ENCODE data around the gene APOL3. TPM values are rescaled to one million over a fixed set of nuclear protein-coding genes. Genes with fewer than 3 reads are reported as not detected.
A peak's percentile ranks its signal among the peaks of the same experiment; 100 is the strongest.
"Not testable (repeated sequence)": the region's sequence is repeated elsewhere in the genome, so short reads cannot be mapped to it uniquely, and the experiment has no call there.

Gene APOL3
- total RNA-seq, 2 experiments from 2014 or later, result 119 to 121 TPM

- not testable (repeated sequence) for H3K27ac Mint-ChIP-seq, H3K4me3 Mint-ChIP-seq, H3K27me3 Mint-ChIP-seq, H3K9me3 Mint-ChIP-seq, DNase-seq
- POLR2A ChIA-PET, result interaction anchor here (0.6 to 2.8 kb wide), 2 partner anchors 9 to 84 kb away, joined by 3 to 12 read pairs; partner anchors contain the start of gene APOL3
- Mint-ChIP-seq H3K36me3 (ENCODE audit: low read depth) (peaks cover 93% of the 10 kb centered on the region), H3K4me1 (peaks cover 66% of the 10 kb centered on the region)
- CTCF ChIA-PET, result interaction anchor here (1.2 to 1.7 kb wide), 3 partner anchors 8 to 333 kb away, joined by 3 to 5 read pairs (median 4); partner anchors contain the start of gene APOL3
These were observed 7.7 kb downstream of the APOL3 start for GRCh38 chr22:36152821-36153220.

- Mint-ChIP-seq H3K36me3 (ENCODE audit: low read depth) (peaks cover 93% of the 10 kb centered on the region), H3K9me3 (no peaks in the 10 kb centered on the region), H3K4me3 (no peak overlapping the region), H3K27me3 (no peaks in the 10 kb centered on the region), H3K27ac (no peak overlapping the region), H3K4me1 (peaks cover 60% of the 10 kb centered on the region)
- ChIA-PET CTCF (interaction anchor here (0.8 to 1.7 kb wide), 4 partner anchors 8 to 43 kb away, joined by 3 to 4 read pairs (median 4); partner anchors contain the start of gene APOL3), POLR2A (interaction anchor here (2.8 kb wide), 1 partner anchor 9 kb away, joined by 12 read pairs; the partner anchor contains the start of gene APOL3)
- DNase-seq, result no peak
These were observed 8.5 kb downstream of the APOL3 start for GRCh38 chr22:36152088-36152487.

- Mint-ChIP-seq H3K4me3 (no peak overlapping the region), H3K27me3 (no peaks in the 10 kb centered on the region), H3K9me3 (no peaks in the 10 kb centered on the region), H3K36me3 (ENCODE audit: low read depth) (peaks cover 86% of the 10 kb centered on the region), H3K27ac (no peak overlapping the region), H3K4me1 (peaks cover 50% of the 10 kb centered on the region)
- CTCF ChIA-PET, result interaction anchor here (0.8 to 1.7 kb wide), 4 partner anchors 9 to 44 kb away, joined by 3 to 4 read pairs (median 4); partner anchors contain the start of gene APOL3
- POLR2A ChIA-PET, result interaction anchor here (2.8 kb wide), 1 partner anchor 10 kb away, joined by 12 read pairs; the partner anchor contains the start of gene APOL3
- no peak for DNase-seq
These were observed 9.5 kb downstream of the APOL3 start for GRCh38 chr22:36151006-36151595.

GRCh38 chr22:36149441-36149840 lies 11.1 kb downstream of the APOL3 start:
- H3K4me3 Mint-ChIP-seq, result no peak overlapping the region
- CTCF ChIA-PET, result no interaction called here
- no peaks in the 10 kb centered on the region for H3K9me3 Mint-ChIP-seq
- H3K27me3 Mint-ChIP-seq, result no peaks in the 10 kb centered on the region
- peaks cover 34% of the 10 kb centered on the region for H3K4me1 Mint-ChIP-seq
- H3K27ac Mint-ChIP-seq, result no peak overlapping the region
- DNase-seq, result no peak
- peaks cover 84% of the 10 kb centered on the region for H3K36me3 Mint-ChIP-seq (ENCODE audit: low read depth)
- POLR2A ChIA-PET, result no interaction called here

- peaks cover 25% of the 10 kb centered on the region for H3K4me1 Mint-ChIP-seq
- ChIA-PET POLR2A (no interaction called here), CTCF (no interaction called here)
- H3K4me3 Mint-ChIP-seq, result no peak overlapping the region
- peaks cover 84% of the 10 kb centered on the region for H3K36me3 Mint-ChIP-seq (ENCODE audit: low read depth)
- no peaks in the 10 kb centered on the region for H3K9me3 Mint-ChIP-seq
- no peak overlapping the region for H3K27ac Mint-ChIP-seq
- DNase-seq, result no peak
- no peaks in the 10 kb centered on the region for H3K27me3 Mint-ChIP-seq
These were observed 12.1 kb downstream of the APOL3 start for GRCh38 chr22:36148411-36148810.

GRCh38 chr22:36147196-36147791 lies 13.3 kb downstream of the APOL3 start:
- Mint-ChIP-seq H3K4me3 (no peak overlapping the region), H3K4me1 (peaks cover 18% of the 10 kb centered on the region), H3K27me3 (no peaks in the 10 kb centered on the region), H3K27ac (peak overlapping the region; percentile 7), H3K9me3 (no peaks in the 10 kb centered on the region), H3K36me3 (ENCODE audit: low read depth) (peaks cover 84% of the 10 kb centered on the region)
- ChIA-PET POLR2A (no interaction called here), CTCF (no interaction called here)
- DNase-seq, result no peak

- peaks cover 6% of the 10 kb centered on the region for H3K4me1 Mint-ChIP-seq
- peaks cover 82% of the 10 kb centered on the region for H3K36me3 Mint-ChIP-seq (ENCODE audit: low read depth)
- ChIA-PET CTCF (interaction anchor here (1.4 to 2.2 kb wide), 3 partner anchors 15 to 141 kb away, joined by 4 to 21 read pairs (median 4); partner anchors contain the start of gene APOL3), POLR2A (no interaction called here)
- no peaks in the 10 kb centered on the region for H3K9me3 Mint-ChIP-seq
- no peak overlapping the region for H3K27ac Mint-ChIP-seq
- no peak overlapping the region for H3K4me3 Mint-ChIP-seq
- no peaks in the 10 kb centered on the region for H3K27me3 Mint-ChIP-seq
- no peak for DNase-seq
These were observed 14.7 kb downstream of the APOL3 start for GRCh38 chr22:36145881-36146280.

GRCh38 chr22:36144886-36145541 lies 15.5 kb downstream of the APOL3 start:
- peaks cover 3% of the 10 kb centered on the region for H3K4me1 Mint-ChIP-seq
- peak; percentile 37 for DNase-seq
- no peaks in the 10 kb centered on the region for H3K27me3 Mint-ChIP-seq
- no peak overlapping the region for H3K4me3 Mint-ChIP-seq
- CTCF ChIA-PET, result interaction anchor here (0.7 to 2.2 kb wide), 12 partner anchors 8 to 142 kb away, joined by 3 to 21 read pairs (median 4); partner anchors contain the start of genes APOL3 and APOL4
- no peaks in the 10 kb centered on the region for H3K9me3 Mint-ChIP-seq
- POLR2A ChIA-PET, result no interaction called here
- H3K36me3 Mint-ChIP-seq (ENCODE audit: low read depth), result peaks cover 82% of the 10 kb centered on the region
- H3K27ac Mint-ChIP-seq, result no peak overlapping the region

- POLR2A ChIA-PET, result no interaction called here
- Mint-ChIP-seq H3K9me3 (no peaks in the 10 kb centered on the region), H3K4me1 (peaks cover 2% of the 10 kb centered on the region), H3K4me3 (no peak overlapping the region), H3K36me3 (ENCODE audit: low read depth) (peaks cover 78% of the 10 kb centered on the region), H3K27me3 (no peaks in the 10 kb centered on the region), H3K27ac (no peak overlapping the region)
- CTCF ChIA-PET, result interaction anchor here (0.9 to 2.2 kb wide), 3 partner anchors 20 to 36 kb away, joined by 3 to 21 read pairs (median 3); no protein-coding TSS in a partner anchor
- no peak for DNase-seq
These were observed 16.6 kb downstream of the APOL3 start for GRCh38 chr22:36143956-36144355.

GRCh38 chr22:36143066-36143815 lies 17.3 kb downstream of the APOL3 start:
- ChIA-PET POLR2A (no interaction called here), CTCF (interaction anchor here (0.7 to 0.9 kb wide), 3 partner anchors 19 to 77 kb away, joined by 3 read pairs; no protein-coding TSS in a partner anchor)
- Mint-ChIP-seq H3K27ac (no peak overlapping the region), H3K4me1 (peaks cover 2% of the 10 kb centered on the region), H3K9me3 (no peaks in the 10 kb centered on the region), H3K36me3 (ENCODE audit: low read depth) (peaks cover 75% of the 10 kb centered on the region), H3K4me3 (no peak overlapping the region), H3K27me3 (no peaks in the 10 kb centered on the region)
- DNase-seq, result no peak

GRCh38 chr22:36141481-36141880 lies 19.1 kb downstream of the APOL3 start:
- no peaks in the 10 kb centered on the region for H3K27me3 Mint-ChIP-seq
- ChIA-PET CTCF (interaction anchor here (1.0 to 1.5 kb wide), 4 partner anchors 37 to 98 kb away, joined by 3 to 5 read pairs (median 4); partner anchors contain the start of gene APOL2), POLR2A (interaction anchor here (0.9 to 1.2 kb wide), 2 partner anchors 15 to 39 kb away, joined by 3 to 4 read pairs; no protein-coding TSS in a partner anchor)
- no peak for DNase-seq
- no peaks in the 10 kb centered on the region for H3K9me3 Mint-ChIP-seq
- H3K36me3 Mint-ChIP-seq (ENCODE audit: low read depth), result peaks cover 65% of the 10 kb centered on the region
- no peaks in the 10 kb centered on the region for H3K4me1 Mint-ChIP-seq
- no peak overlapping the region for H3K27ac Mint-ChIP-seq
- no peak overlapping the region for H3K4me3 Mint-ChIP-seq

GRCh38 chr22:36138709-36139108 lies 21.8 kb downstream of the APOL3 start:
- CTCF ChIA-PET, POLR2A ChIA-PET, H3K27me3 Mint-ChIP-seq, H3K4me3 Mint-ChIP-seq, H3K9me3 Mint-ChIP-seq, H3K27ac Mint-ChIP-seq, DNase-seq: not testable (repeated sequence)
- H3K4me1 Mint-ChIP-seq, result peaks cover 10% of the 10 kb centered on the region
- H3K36me3 Mint-ChIP-seq (ENCODE audit: low read depth), result peaks cover 42% of the 10 kb centered on the region

Data from activated CD4-positive, alpha-beta memory T cell treated with anti-CD3 and anti-CD28 coated beads, Interleukin-2, amount 10 ng/mL, durations not matched to agents 7 days and 5 days (primary cell).